GM19328 (cell line): ENCODE data around the gene WIZ.

ENCODE experiments used
- ATAC-seq: cut with Tn5 transposase; IDR thresholded peaks from one replicate; pipeline ENCODE4 v1.9.1; 2021; ENCODE audit warnings: mild to moderate bottlenecking, moderate library complexity; ENCODE audit not compliant: unreplicated experiment

The WIZ gene

DNA sequence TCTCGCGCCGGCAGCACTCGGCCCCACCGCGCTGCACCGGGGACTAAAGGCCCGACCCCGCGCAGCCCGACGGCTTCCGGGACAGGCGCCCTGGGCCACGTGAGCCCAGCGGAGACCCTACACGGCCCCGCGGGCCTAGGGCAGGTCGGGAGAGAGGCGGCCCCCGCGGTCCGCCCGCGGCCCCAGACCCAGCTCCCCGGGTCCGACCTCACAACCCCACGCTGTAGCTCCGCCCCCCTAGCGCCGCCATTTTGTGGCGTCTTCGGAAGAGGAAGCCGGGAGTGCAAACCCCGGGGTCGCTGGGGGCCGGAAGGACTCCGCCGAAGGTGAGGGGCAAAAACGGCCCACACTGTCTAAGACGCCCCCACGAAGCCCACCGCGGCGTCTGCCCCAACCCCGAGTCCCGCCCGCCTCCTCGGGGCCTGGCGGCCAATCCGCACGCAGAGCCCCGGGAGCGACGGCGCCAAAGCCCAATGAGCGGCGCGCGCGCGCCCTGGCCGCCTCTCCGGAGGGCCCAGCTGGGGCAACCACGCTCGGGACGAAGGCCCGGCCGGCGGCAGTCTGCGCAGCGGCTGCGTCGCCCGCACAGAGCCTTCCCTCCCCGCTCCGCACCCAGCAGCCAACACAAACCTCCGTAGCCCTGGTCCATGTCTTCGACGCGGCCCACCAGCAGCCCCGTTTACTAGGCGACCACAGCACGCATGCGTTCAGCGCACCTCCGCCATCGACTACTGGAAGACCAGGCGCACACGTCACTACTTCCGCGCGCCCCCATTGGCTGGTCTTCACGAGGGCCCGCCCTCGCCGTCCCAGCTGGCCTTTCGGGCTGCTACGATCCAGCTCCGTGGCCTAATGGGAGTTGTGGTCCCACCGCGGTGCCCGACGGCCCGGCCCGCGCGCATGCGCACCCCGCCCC, 70.4 kb downstream of the WIZ start, which contains the start of gene AKAP8:
Gene AKAP8, minus strand, starts transcription at position 705 of the 916 bp plus-strand sequence. Its CDS starts 56 bp downstream, at position 649.
- ATAC-seq = peak; percentile 78

- no peak for ATAC-seq
Observed at GRCh38 chr19:15378534-15379082, 71.1 kb downstream of the WIZ start.

DNA sequence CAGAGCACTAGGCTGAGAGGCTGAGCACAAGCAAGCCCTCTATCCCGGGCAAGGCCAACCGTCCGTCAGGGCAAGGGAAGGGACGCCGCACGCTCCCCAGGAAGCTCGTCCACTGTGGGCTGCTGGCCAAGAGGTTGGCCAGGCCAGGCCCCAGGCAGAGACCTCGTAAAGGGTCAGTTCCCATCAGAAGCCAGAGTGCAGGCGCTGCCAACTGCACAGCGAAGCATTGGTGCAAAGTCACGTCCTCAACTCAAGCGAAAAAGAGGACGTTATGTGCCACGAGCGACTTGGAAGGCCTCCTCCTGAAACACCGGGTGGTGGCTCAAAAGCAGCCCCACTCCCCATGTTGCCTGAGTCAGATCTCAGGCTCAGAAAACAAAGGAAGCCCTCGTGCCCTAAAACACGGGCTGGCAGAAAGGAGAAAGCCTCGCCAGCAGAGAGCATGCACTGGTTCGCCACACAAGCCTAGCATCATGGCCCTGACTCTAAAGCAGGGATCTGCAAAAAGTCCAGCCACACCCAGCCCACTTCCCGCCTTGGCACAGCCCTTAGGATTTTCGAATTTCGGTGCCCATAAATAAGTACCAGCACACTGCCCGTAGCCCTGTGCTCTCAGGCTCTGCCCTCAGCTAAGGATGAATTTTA, 74.8 kb downstream of the WIZ start:
- no peak for ATAC-seq

DNA sequence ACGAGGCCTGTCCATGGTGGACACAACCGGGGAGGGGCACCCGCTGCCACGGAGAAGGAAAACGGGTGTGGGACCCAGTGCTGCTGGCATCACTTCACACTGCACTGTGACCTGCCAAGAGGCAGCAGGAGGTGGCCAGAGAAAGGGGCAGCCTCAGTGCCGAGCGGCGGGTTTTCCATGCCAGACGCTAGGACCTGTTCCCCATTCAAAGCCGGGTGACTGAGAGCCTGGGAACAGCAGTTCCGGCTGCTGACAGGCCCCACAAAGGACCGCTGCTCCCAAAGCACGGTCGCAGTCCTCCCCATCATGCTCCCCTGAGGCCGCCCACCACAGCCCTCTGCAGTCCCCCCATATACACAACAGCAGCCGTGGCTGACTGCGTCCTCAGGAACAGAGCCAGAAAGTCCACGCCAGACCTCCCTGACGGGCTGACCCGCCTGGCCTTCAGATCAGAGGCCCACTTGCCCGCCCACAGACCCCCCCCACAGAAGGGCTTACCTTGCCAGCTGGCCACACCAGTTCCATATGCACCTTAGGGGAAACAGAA, 75.6 kb downstream of the WIZ start:
- no peak for ATAC-seq

DNA sequence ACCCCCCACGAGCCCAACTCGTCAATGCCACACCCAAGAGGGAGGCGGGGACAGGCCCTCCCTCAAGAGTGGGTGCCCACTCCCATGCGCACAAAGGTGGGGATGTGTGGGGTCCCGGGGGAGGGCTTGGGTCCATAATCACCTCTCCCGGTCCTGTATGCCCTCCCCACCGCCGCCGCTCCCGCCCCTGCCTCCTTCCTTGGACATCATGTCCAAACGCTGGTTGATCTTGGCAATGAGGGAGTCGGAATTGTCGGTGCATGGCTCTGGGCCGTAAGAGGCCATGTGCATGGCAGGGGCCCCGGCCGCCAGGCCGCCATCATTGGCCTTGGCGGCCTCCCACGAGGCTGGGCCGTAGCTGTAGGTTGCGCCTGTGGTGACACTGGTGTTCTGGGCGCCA, 76.1 kb downstream of the WIZ start:
- no peak for ATAC-seq

DNA sequence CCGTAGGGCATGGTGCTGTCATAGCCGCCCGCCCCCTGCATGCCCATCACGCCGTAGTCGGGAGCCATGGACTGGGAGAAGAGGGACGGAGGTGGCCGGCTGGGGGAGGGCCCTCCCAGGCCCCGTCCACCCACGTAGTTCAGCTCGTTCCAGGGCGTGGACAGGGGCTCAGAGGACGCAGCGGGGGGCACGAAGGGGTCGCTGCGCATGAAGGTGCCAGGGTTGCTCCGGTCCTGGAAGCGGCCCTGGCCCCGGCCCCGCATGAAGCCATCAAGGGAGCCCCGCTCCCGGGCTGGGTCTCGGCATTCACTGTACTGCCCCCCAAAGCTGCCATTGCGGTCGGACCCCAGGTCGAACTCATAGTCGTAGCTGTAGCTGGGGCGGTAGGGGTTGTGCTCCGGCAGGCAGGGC, 76.9 kb downstream of the WIZ start:
- ATAC-seq = no peak

DNA sequence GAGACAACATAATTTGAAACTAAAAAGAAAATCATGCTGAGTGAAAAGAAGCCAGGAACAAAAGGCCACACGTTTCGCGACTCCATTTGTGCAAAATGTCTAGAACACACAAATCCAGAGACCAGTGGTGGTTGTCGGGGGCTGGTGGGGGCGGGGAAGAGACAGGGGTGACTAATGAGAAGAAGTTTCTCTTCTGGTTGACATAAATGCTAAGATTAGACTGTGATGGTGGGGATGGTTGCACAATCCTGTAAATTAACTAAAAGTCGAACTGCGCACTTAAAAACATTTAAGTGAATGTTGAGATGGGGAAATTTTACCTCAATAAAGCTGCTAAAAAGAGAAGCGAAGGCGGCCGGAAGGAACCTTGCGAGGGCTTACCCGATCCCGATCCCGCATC, 77.3 kb downstream of the WIZ start:
- ATAC-seq = no peak

DNA sequence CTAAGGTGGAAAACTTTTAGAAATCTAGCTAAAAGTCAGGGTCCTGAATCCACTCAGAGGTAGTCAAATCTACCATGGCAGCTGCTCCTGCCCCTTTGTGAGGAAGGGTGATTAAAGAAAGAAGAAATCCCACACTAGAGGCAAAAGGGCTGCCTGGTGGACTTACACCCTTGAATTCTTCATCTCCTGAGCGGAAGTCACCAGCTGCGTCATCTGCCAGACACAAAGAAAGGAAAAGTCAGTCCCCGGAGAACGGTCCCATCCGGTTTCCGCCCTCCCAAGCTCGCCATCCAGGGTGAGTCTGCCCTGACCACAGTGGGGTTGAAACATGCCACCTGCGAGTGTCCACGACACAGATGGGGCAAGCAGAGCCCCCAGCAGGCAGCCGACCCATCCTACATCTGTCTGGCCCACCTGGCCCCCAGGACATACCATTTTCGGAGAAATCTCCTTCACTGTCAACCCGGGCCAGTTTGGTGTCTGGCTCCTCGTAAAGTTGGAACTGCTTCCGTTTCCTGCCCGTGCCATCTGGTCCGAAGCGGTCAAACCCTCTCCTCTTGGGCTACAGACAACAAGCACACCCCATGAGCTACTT, 77.9 kb downstream of the WIZ start:
- ATAC-seq = no peak

- ATAC-seq = no peak
Observed at GRCh38 chr19:15371119-15371518, 78.6 kb downstream of the WIZ start.
